Fibroblast of pulmonary artery (primary cell): ENCODE data around the gene ZCCHC3.
"Not testable (repeated sequence)": the region's sequence is repeated elsewhere in the genome, so short reads cannot be mapped to it uniquely, and the experiment has no call there.

Experiments
- DNase-seq: peaks from one replicate; pipeline ENCODE4 v3.0.0-alpha.2; 2010; ENCODE audit warnings: low read depth
- H3K4me3 ChIP-seq: replicated peaks from 2 replicates; pipeline ENCODE4 v1.5.1; 2011; ENCODE audit warnings: low read depth, mild to moderate bottlenecking, control low read depth, low read length, moderate library complexity
- CTCF ChIP-seq: IDR thresholded peaks from 2 replicates; pipeline ENCODE4 v1.5.1; 2011; ENCODE audit warnings: mild to moderate bottlenecking, control low read depth, low read length, inconsistent platforms; ENCODE audit errors: missing control alignments

The ZCCHC3 gene

GRCh38 chr20:297098-297924 lies at the start of gene ZCCHC3:
Gene ZCCHC3 (plus strand): TSS chr20:297570. CDS start chr20:297587, 17 bp downstream.
- H3K4me3 ChIP-seq, result peak within 1 kb of the TSS; percentile 77
- DNase-seq, result peak; percentile 98
- TF ChIP-seq CTCF, result no peak

GRCh38 chr20:251354-251753 lies 46.0 kb upstream of the ZCCHC3 start:
- H3K4me3 ChIP-seq, result no peak overlapping the region
- no peak for TF ChIP-seq CTCF
- DNase-seq, result no peak

- H3K4me3 ChIP-seq, result no peak overlapping the region
- TF ChIP-seq CTCF, result no peak
- no peak for DNase-seq
These were observed 44.6 kb upstream of the ZCCHC3 start for GRCh38 chr20:252801-253200.

- not testable (repeated sequence) for DNase-seq, H3K4me3 ChIP-seq
These were observed 43.9 kb upstream of the ZCCHC3 start for GRCh38 chr20:253447-253846.

GRCh38 chr20:257419-257818 lies 40.0 kb upstream of the ZCCHC3 start, which contains the start of gene DEFB132:
Gene DEFB132 (plus strand): TSS chr20:257724. CDS start chr20:257779, 55 bp downstream.
- no peak within 1 kb of the TSS for H3K4me3 ChIP-seq
- DNase-seq, result no peak
- TF ChIP-seq CTCF, result no peak

GRCh38 chr20:258269-258858 lies 39.0 kb upstream of the ZCCHC3 start:
- DNase-seq, result no peak
- H3K4me3 ChIP-seq, result no peak overlapping the region
- TF ChIP-seq CTCF, result no peak

- no peak overlapping the region for H3K4me3 ChIP-seq
- TF ChIP-seq CTCF, result peak; percentile 33
- DNase-seq, result peak; percentile 39
These were observed 38.4 kb upstream of the ZCCHC3 start for GRCh38 chr20:258963-259362.
